Measurements from ENCODE around the gene FAM217B.

DNA sequence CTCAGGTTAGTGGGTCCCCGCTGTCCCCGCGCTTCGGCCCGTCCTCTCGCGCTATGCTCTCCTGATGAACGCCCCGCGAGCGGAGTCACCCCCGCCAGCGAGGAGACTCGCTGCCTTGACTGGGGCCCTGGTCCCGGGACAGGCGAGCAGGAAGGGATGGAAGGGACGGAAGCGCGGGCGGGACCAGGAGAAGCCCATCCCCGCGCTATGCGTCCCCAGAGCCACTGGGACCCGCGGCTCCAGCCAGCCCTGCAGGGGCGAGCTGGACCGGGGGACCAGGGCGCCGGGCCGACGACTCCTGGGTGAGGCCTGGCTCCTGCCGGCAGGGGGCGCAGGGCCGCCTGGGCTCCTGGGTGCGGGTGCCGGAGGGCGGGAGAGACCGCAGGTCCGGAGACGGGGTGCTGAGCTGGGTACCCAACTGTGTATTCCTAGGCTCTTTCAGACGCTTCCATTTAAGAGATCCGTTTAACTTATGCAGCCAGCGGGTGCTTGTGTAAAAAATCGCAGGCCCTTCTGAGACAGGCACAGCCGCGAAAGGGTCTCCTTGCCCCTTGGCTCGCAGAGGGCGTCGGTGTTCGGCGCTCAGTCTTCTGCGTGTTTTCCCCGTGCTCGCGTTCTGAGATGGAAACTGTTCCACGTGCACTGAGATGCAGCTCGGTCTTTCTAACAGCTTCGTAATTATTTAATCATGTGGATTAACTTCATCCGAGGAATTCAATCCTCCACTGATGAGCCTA is 6.2 kb upstream of the FAM217B start:
- TF ChIP-seq POLR2A (IDR thresholded peaks at IDR 0.05): peak in 1 of 2 donors; percentile 17
- TF ChIP-seq, protein P1, sequence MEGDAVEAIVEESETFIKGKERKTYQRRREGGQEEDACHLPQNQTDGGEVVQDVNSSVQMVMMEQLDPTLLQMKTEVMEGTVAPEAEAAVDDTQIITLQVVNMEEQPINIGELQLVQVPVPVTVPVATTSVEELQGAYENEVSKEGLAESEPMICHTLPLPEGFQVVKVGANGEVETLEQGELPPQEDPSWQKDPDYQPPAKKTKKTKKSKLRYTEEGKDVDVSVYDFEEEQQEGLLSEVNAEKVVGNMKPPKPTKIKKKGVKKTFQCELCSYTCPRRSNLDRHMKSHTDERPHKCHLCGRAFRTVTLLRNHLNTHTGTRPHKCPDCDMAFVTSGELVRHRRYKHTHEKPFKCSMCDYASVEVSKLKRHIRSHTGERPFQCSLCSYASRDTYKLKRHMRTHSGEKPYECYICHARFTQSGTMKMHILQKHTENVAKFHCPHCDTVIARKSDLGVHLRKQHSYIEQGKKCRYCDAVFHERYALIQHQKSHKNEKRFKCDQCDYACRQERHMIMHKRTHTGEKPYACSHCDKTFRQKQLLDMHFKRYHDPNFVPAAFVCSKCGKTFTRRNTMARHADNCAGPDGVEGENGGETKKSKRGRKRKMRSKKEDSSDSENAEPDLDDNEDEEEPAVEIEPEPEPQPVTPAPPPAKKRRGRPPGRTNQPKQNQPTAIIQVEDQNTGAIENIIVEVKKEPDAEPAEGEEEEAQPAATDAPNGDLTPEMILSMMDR (IDR thresholded peaks at IDR 0.05): peak; percentile 95 to 98 (median 97)
